ENCODE results near the gene UGT1A7.
"Not testable (repeated sequence)": the region's sequence is repeated elsewhere in the genome, so short reads cannot be mapped to it uniquely, and the experiment has no call there.

Gene UGT1A7

GRCh38 chr2:233681521-233682099, at the start of gene UGT1A7:
Gene UGT1A7, plus strand, starts transcription at chr2:233681901. Its CDS starts 37 bp downstream, at chr2:233681938.
- FAIRE-seq, result no peak

GRCh38 chr2:233636306-233636705, 45.4 kb upstream of the UGT1A7 start, which contains the start of gene UGT1A10:
Gene UGT1A10, plus strand, starts transcription at chr2:233636448. Its CDS starts 75 bp downstream, at chr2:233636523.
- not testable (repeated sequence) for FAIRE-seq

- FAIRE-seq, result peak; percentile 56
Observed at GRCh38 chr2:233638836-233639235, 42.9 kb upstream of the UGT1A7 start.

- no peak for FAIRE-seq
Observed at GRCh38 chr2:233639860-233640259, 41.8 kb upstream of the UGT1A7 start.

- FAIRE-seq, result no peak
Observed at GRCh38 chr2:233643128-233643527, 38.6 kb upstream of the UGT1A7 start.

- FAIRE-seq, result not testable (repeated sequence)
Observed at GRCh38 chr2:233646033-233646432, 35.7 kb upstream of the UGT1A7 start.

GRCh38 chr2:233650981-233651380, 30.7 kb upstream of the UGT1A7 start:
- no peak for FAIRE-seq

GRCh38 chr2:233651430-233651829, 30.3 kb upstream of the UGT1A7 start:
- no peak for FAIRE-seq

- no peak for FAIRE-seq
Observed at GRCh38 chr2:233654501-233654900, 27.2 kb upstream of the UGT1A7 start.

GRCh38 chr2:233655043-233655442, 26.7 kb upstream of the UGT1A7 start:
- FAIRE-seq, result no peak

- not testable (repeated sequence) for FAIRE-seq
Observed at GRCh38 chr2:233655943-233656342, 25.8 kb upstream of the UGT1A7 start.

GRCh38 chr2:233656443-233656842, 25.3 kb upstream of the UGT1A7 start:
- no peak for FAIRE-seq

GRCh38 chr2:233658610-233659009, 23.1 kb upstream of the UGT1A7 start:
- FAIRE-seq, result no peak

GRCh38 chr2:233663911-233664310, 17.8 kb upstream of the UGT1A7 start:
- FAIRE-seq, result no peak

- FAIRE-seq, result no peak
Observed at GRCh38 chr2:233668605-233669260, 13.0 kb upstream of the UGT1A7 start.

- FAIRE-seq, result no peak
Observed at GRCh38 chr2:233671290-233672161, 10.2 kb upstream of the UGT1A7 start, which contains the start of gene UGT1A9. Gene UGT1A9, plus strand, starts transcription at chr2:233671898. Its CDS starts 37 bp downstream, at chr2:233671935.

GRCh38 chr2:233672886-233673285, 8.8 kb upstream of the UGT1A7 start:
- no peak for FAIRE-seq

- no peak for FAIRE-seq
Observed at GRCh38 chr2:233673896-233674295, 7.8 kb upstream of the UGT1A7 start.

- FAIRE-seq, result no peak
Observed at GRCh38 chr2:233674314-233674713, 7.4 kb upstream of the UGT1A7 start.

GRCh38 chr2:233674995-233675394, 6.7 kb upstream of the UGT1A7 start:
- FAIRE-seq, result no peak

- no peak for FAIRE-seq
Observed at GRCh38 chr2:233676046-233676445, 5.7 kb upstream of the UGT1A7 start.

GRCh38 chr2:233679196-233679595, 2.5 kb upstream of the UGT1A7 start:
- FAIRE-seq, result no peak

GRCh38 chr2:233680361-233681045, 1.2 kb upstream of the UGT1A7 start:
- FAIRE-seq, result no peak

Measured in TTC549 (cell line).